Endothelial cell of umbilical vein (primary cell): ENCODE results near the gene POU2AF1. TPM values are rescaled to one million over a fixed set of nuclear protein-coding genes. Genes with fewer than 3 reads are reported as not detected.

Source experiments
- BruUV-seq: library from RNA; stranded (reverse); fragments of 400-500 nt; replicated peaks from 2 replicates; lab custom pipeline; 2021; lab: Mats Ljungman, UMichigan
- CTCF ChIA-PET: fragments of 300-600, 350-600 bp; sonication (Branson Sonifier 250); formaldehyde crosslinking; loops from one replicate; lab custom pipeline; 2021; ENCODE audit warnings: antibody characterized with exemption, inconsistent platforms; lab: Charles Lee
- POLR2A ChIA-PET: fragments of 300-600, 350-600 bp; sonication (Branson Sonifier 250); formaldehyde crosslinking; loops from one replicate; lab custom pipeline; 2021; ENCODE audit warnings: antibody characterized with exemption, inconsistent platforms; lab: Charles Lee
- DNase-seq: peaks from one replicate; pipeline ENCODE4 v3.0.0-alpha.2; 2011; ENCODE audit warnings: low read depth, low spot score
- FAIRE-seq: peaks from 2 replicates; lab custom pipeline; 2011; peaks lifted over from hg19 to GRCh38; lab: Jason Lieb, UNC
- H2AFZ ChIP-seq: 2 replicates; pipeline ENCODE4 v1.6.0; 2012; ENCODE audit warnings: low read depth, low read length, control low read depth, inconsistent platforms
- H3K27ac ChIP-seq: 2 replicates; pipeline ENCODE4 v1.5.1; 2011; ENCODE audit warnings: low read depth, mild to moderate bottlenecking, control low read depth, low read length, moderate library complexity; ENCODE audit not compliant: insufficient read depth
- H3K27me3 ChIP-seq, 2 experiments: 2 replicates each; pipeline versions ENCODE4 v1.6.0 to v1.6.1; 2011; ENCODE audit warnings: low read length in 2 of 2, mixed read lengths in 1 of 2; ENCODE audit not compliant: control insufficient read depth in 2 of 2, insufficient read depth in 2 of 2
- H3K36me3 ChIP-seq, 2 experiments: 2 replicates in 1 of 2; 3 replicates in 1 of 2; pipeline ENCODE4 v1.5.1; 2011; ENCODE audit warnings: low read length in 2 of 2, mild to moderate bottlenecking in 1 of 2, moderate library complexity in 1 of 2; ENCODE audit not compliant: control insufficient read depth in 2 of 2, insufficient read depth in 2 of 2; ENCODE audit errors: extremely low read depth in 1 of 2
- H3K4me1 ChIP-seq: 3 replicates; pipeline ENCODE4 v1.5.1; 2011; ENCODE audit warnings: mild to moderate bottlenecking, low read length; ENCODE audit not compliant: control insufficient read depth, insufficient read depth; ENCODE audit errors: extremely low read depth
- H3K4me2 ChIP-seq: 2 replicates; pipeline ENCODE4 v1.6.1; 2011; ENCODE audit warnings: low read length, control low read depth, mixed read lengths; ENCODE audit not compliant: insufficient read depth
- H3K4me3 ChIP-seq, 3 experiments: fragments of 200-600 bp in 1 of 3; sonication (generic), shearing (Covaris generic) in 1 of 3; replicated peaks in 1 of 3; 2 replicates each; pipeline ENCODE4 v1.5.1; 2011 to 2016; ENCODE audit warnings: control low read depth in 3 of 3, low read length in 3 of 3, mild to moderate bottlenecking in 2 of 3, inconsistent platforms in 1 of 3, low read depth in 1 of 3, moderate library complexity in 1 of 3; ENCODE audit not compliant: insufficient read depth in 1 of 3
- H3K79me2 ChIP-seq: 2 replicates; pipeline ENCODE4 v1.6.0; 2012; ENCODE audit warnings: low read length, inconsistent platforms; ENCODE audit not compliant: control insufficient read depth, insufficient read depth
- H3K9ac ChIP-seq: replicated peaks from 2 replicates; pipeline ENCODE3; 2011; ENCODE audit warnings: low read length, control low read depth; ENCODE audit not compliant: insufficient read depth; ENCODE audit errors: extremely low read depth
- H3K9me1 ChIP-seq: replicated peaks from 3 replicates; pipeline ENCODE4 v1.6.0; 2011; ENCODE audit warnings: mild to moderate bottlenecking, low read length; ENCODE audit not compliant: control insufficient read depth, insufficient read depth; ENCODE audit errors: extremely low read depth
- H3K9me3 ChIP-seq: replicated peaks from 2 replicates; pipeline ENCODE4 v1.5.1; 2012; ENCODE audit warnings: low read length, inconsistent platforms; ENCODE audit not compliant: control insufficient read depth, insufficient read depth
- H4K20me1 ChIP-seq: replicated peaks from 2 replicates; pipeline ENCODE3; 2011; ENCODE audit warnings: mild to moderate bottlenecking, low read length; ENCODE audit not compliant: control insufficient read depth, insufficient read depth; ENCODE audit errors: extremely low read depth
- CTCF ChIP-seq, 2 donors: IDR thresholded peaks; 1 replicate in 1 of 2; 2 replicates in 1 of 2; pipeline ENCODE4 v1.5.1; 2011; ENCODE audit warnings: low read length in 2 of 2, mild to moderate bottlenecking in 2 of 2, moderate library complexity in 2 of 2, control low read depth in 1 of 2, inconsistent platforms in 1 of 2, low read depth in 1 of 2; ENCODE audit not compliant: insufficient read depth in 1 of 2; ENCODE audit errors: extremely low read depth in 1 of 2
- EZH2 ChIP-seq: IDR thresholded peaks from 2 replicates; pipeline ENCODE4 v1.6.1; 2012; ENCODE audit warnings: borderline replicate concordance, low read depth, mild to moderate bottlenecking, moderate library complexity, low read length, inconsistent platforms; ENCODE audit not compliant: severe bottlenecking
- FOS ChIP-seq: IDR thresholded peaks from 2 replicates; pipeline ENCODE4 v1.6.1; 2011; ENCODE audit warnings: mild to moderate bottlenecking, low read length, moderate library complexity, borderline replicate concordance; ENCODE audit not compliant: insufficient read depth
- GATA2 ChIP-seq: IDR thresholded peaks from 2 replicates; pipeline ENCODE4 v1.7.0; 2011; ENCODE audit warnings: low read depth, mild to moderate bottlenecking, moderate library complexity, mixed read lengths, low read length; ENCODE audit not compliant: insufficient read length, insufficient read depth
- JUN ChIP-seq: IDR thresholded peaks from 2 replicates; pipeline ENCODE4 v1.6.1; 2011; ENCODE audit warnings: borderline replicate concordance, low read depth; ENCODE audit not compliant: insufficient read length, insufficient read depth
- MAX ChIP-seq: IDR thresholded peaks from 2 replicates; pipeline ENCODE4 v1.6.1; 2011; ENCODE audit not compliant: insufficient read depth, insufficient read length
- MYC ChIP-seq: IDR thresholded peaks from one replicate; pipeline ENCODE4 v1.6.1; 2011; ENCODE audit warnings: mild to moderate bottlenecking, low read depth, low read length
- POLR2A ChIP-seq: IDR thresholded peaks from 2 replicates; pipeline ENCODE4 v1.6.1; 2012; ENCODE audit warnings: low read depth, mild to moderate bottlenecking, control low read depth, low read length
- POLR2AphosphoS5 ChIP-seq: IDR thresholded peaks from 2 replicates; pipeline ENCODE4 v1.6.1; 2012; ENCODE audit warnings: low read depth, mild to moderate bottlenecking, control low read depth, low read length, moderate library complexity; ENCODE audit not compliant: insufficient read depth
- dilution Hi-C: fragments of 300-500 bp; cut with MboI; formaldehyde crosslinking; loops from one replicate; pipeline ENCODE4 v1.15.0; 2019; ENCODE audit warnings: low sequenced_read_pairs; ENCODE audit not compliant: extremely low pct_ligation_motif_present
- intact Hi-C: fragments of 100-400 bp; cut with micrococcal nuclease; formaldehyde crosslinking; loops from one replicate; pipeline ENCODE4 v1.10.0; 2022
- polyA plus RNA-seq, 4 experiments: library from polyadenylated mRNA; depleted of rRNA in 3 of 4; stranded (reverse) in 3 of 4; unstranded in 1 of 4; fragments of >200 nt; gene quantifications; 2 replicates each; pipeline versions ENCODE4 v1.2.1 to v1.2.3, GENCODE V29; 2011 to 2012; ENCODE audit warnings: missing spikeins in 1 of 4
- total RNA-seq: library from RNA; stranded (reverse); gene quantifications from 2 replicates; pipeline ENCODE4 v1.2.3, GENCODE V29; 2021

Gene POU2AF1
- total and polyA plus RNA-seq, 2 donors (not counting 3 experiments of a cell fraction or from before 2014, with no cell fraction given) = not detected

DNA sequence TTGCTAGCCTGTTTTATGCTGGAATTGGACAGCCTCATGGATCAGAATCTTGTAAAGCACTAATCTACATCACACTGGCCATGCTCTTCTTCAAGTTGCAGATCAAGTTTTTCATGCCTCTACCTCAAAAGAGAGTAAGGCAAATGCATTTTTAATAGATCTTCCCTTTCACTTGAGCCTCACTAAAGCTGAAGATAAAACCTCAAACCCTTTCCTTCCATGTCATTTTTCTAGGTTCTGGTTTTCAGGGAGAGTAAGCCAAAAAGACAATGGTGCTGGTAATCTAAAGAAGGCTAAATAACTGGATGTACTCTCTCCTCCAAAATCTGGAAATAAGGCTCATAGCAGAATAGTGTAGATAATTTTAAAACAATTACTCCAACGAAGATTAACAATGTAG is 28.3 kb downstream of the POU2AF1 start:
- no peak for FAIRE-seq
- no peak overlapping the region for H2AFZ ChIP-seq
- H3K4me2 ChIP-seq = no peak overlapping the region
- no peak for TF ChIP-seq CTCF (IDR thresholded peaks at IDR 0.05; ENCODE audit: extremely low read depth in 1 of 2, insufficient read depth in 1 of 2, low read depth in 1 of 2, low read length in 2 of 2)
- no peak for TF ChIP-seq EZH2
- TF ChIP-seq POLR2AphosphoS5 = no peak
- no peak for TF ChIP-seq MAX
- TF ChIP-seq MYC = no peak
- TF ChIP-seq POLR2A = no peak
- TF ChIP-seq JUN = no peak
- no peak for TF ChIP-seq FOS
- no peak for TF ChIP-seq GATA2
- no peak overlapping the region for H3K27ac ChIP-seq
- no peaks in the 10 kb centered on the region for H3K27me3 ChIP-seq
- POLR2A ChIA-PET = no interaction called here
- intact Hi-C loops (no loop called here), dilution Hi-C loops (no loop called here)
- H4K20me1 ChIP-seq = no peaks in the 10 kb centered on the region
- no peaks in the 10 kb centered on the region for H3K36me3 ChIP-seq
- no peak overlapping the region for H3K4me3 ChIP-seq
- BruUV-seq = no TSS peak
- H3K9me3 ChIP-seq = no peaks in the 10 kb centered on the region
- no peak overlapping the region for H3K9ac ChIP-seq
- no peaks in the 10 kb centered on the region for H3K9me1 ChIP-seq
- no peak for DNase-seq
- H3K4me1 ChIP-seq = no peaks in the 10 kb centered on the region
- CTCF ChIA-PET = no interaction called here
- H3K79me2 ChIP-seq = no peaks in the 10 kb centered on the region
